Transverse colon (tissue), 4 donors: ENCODE measurements around the gene ENOPH1. TPM values are rescaled to one million over a fixed set of nuclear protein-coding genes. Genes with fewer than 3 reads are reported as not detected.

ENCODE experiments used
- DNase-seq: peaks from one replicate; pipeline ENCODE4 v3.0.0-alpha.2; 2019
- H3K27ac ChIP-seq, 4 donors: fragments of 200-600 bp; sonication (generic); 2 replicates each; pipeline ENCODE4 v1.5.1; 2016 to 2018; ENCODE audit warnings: inconsistent platforms in 4 of 4
- H3K27me3 ChIP-seq: fragments of 200-600 bp; sonication (generic); 2 replicates; pipeline ENCODE4 v1.5.1; 2017; ENCODE audit warnings: inconsistent platforms
- H3K36me3 ChIP-seq, 4 donors: fragments of 200-600 bp; sonication (generic); 2 replicates each; pipeline ENCODE4 v1.5.1; 2017 to 2019; ENCODE audit warnings: inconsistent platforms in 4 of 4
- H3K4me1 ChIP-seq, 4 donors: fragments of 200-600 bp; sonication (generic); 2 replicates each; pipeline ENCODE4 v1.5.1; 2017 to 2020; ENCODE audit warnings: inconsistent platforms in 4 of 4
- H3K4me3 ChIP-seq, 4 donors: fragments of 200-600 bp; sonication (generic); 1 replicate in 1 of 4; 2 replicates in 3 of 4; pipeline versions ENCODE4 v1.5.1 to v1.6.1; 2017 to 2019; ENCODE audit warnings: inconsistent platforms in 4 of 4
- H3K9me3 ChIP-seq, 2 donors: fragments of 200-600 bp; sonication (generic); 2 replicates each; pipeline ENCODE4 v1.5.1; 2017 to 2019; ENCODE audit warnings: inconsistent platforms in 2 of 2
- CTCF ChIP-seq, 5 experiments: fragments of 200-600 bp in 3 of 5; fragments of 450-650 bp in 2 of 5; sonication (generic) in 3 of 5; IDR thresholded peaks; 1 replicate in 2 of 5; 2 replicates in 3 of 5; pipeline ENCODE4 v1.5.1; 2016 to 2017; ENCODE audit warnings: antibody characterized with exemption in 5 of 5, inconsistent platforms in 3 of 5, mild to moderate bottlenecking in 2 of 5, moderate library complexity in 1 of 5
- EP300 ChIP-seq: sonication (generic); formaldehyde crosslinking; IDR thresholded peaks from one replicate; pipeline ENCODE4 v1.6.1; 2017; ENCODE audit warnings: antibody characterized with exemption, low read depth
- POLR2A ChIP-seq: fragments of 450-650 bp; IDR thresholded peaks from one replicate; pipeline ENCODE4 v1.6.1; 2016; ENCODE audit warnings: antibody characterized with exemption, mild to moderate bottlenecking, moderate library complexity
- POLR2AphosphoS5 ChIP-seq, 3 donors: sonication (generic); formaldehyde crosslinking; IDR thresholded peaks; one replicate each; pipeline ENCODE4 v1.6.1; 2016; ENCODE audit warnings: antibody characterized with exemption in 3 of 3
- WGBS, 2 donors: methylation state at CpG; one replicate each; pipeline ENCODE4 v1.1.5; 2018; ENCODE audit warnings: low coverage in 1 of 2; 5-methylcytosine and 5-hydroxymethylcytosine counted together
- in situ Hi-C, 4 donors: fragments of 200-750 bp; cut with MboI; loops; one replicate each; pipeline versions ENCODE4 v1.15.0 to v1.15.1; 2017; ENCODE audit warnings: low sequenced_read_pairs in 3 of 4, low pct_ligation_motif_present in 1 of 4, low pct_unique_long_range_greater_than_20kb in 1 of 4
- intact Hi-C: fragments of 100-400 bp; cut with DNase I; formaldehyde crosslinking; loops from one replicate; pipeline ENCODE4 v1.15.1; 2023; ENCODE audit warnings: low total_unique reads
- total RNA-seq, 4 donors: library from RNA; depleted of rRNA; stranded (reverse); fragments of >200 nt; gene quantifications; one replicate each; pipeline ENCODE4 v1.1.0, GENCODE V29; 2016

ENOPH1 gene
- total RNA-seq, 4 donors from 2014 or later: 0.75 to 21.5 (median 15.8) TPM

- no peaks in the 10 kb centered on the region for H3K27me3 ChIP-seq
- H3K9me3 ChIP-seq: no peaks in the 10 kb centered on the region
- no peak for DNase-seq
- 11 to 69% methylated on average over 1 to 5 of the region's 5 CpGs for WGBS, 2 donors
- H3K27ac ChIP-seq: no peak overlapping the region
- no peak overlapping the region for H3K4me3 ChIP-seq
- intact Hi-C loops (no loop called here), in situ Hi-C loops (no loop called here)
- no peak for TF ChIP-seq CTCF (IDR thresholded peaks at IDR 0.05)
- TF ChIP-seq POLR2A: no peak
- TF ChIP-seq EP300: no peak
- no peak for TF ChIP-seq POLR2AphosphoS5 (IDR thresholded peaks at IDR 0.05)
- no peaks in the 10 kb centered on the region for H3K4me1 ChIP-seq
- no peaks in the 10 kb centered on the region for H3K36me3 ChIP-seq
Measured at GRCh38 chr4:82500435-82501153, 70.2 kb downstream of the ENOPH1 start.

DNA sequence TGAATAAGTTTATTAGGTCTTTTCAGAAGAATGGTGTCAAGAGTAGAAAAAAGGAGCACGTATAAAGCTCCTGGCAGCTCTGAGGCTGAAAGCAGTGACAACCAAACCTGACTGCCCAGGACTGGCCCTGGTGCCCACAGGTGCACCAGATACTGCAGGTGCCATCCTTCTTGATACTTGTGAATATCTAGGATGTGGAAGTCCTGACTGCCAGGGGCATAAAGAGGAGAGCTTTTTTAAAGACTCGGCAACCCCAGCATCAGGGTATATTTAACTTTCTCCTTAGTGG, 70.7 kb downstream of the ENOPH1 start:
- Histone ChIP-seq H3K27ac (no peak overlapping the region), H3K27me3 (no peaks in the 10 kb centered on the region), H3K36me3 (no peaks in the 10 kb centered on the region), H3K9me3 (no peaks in the 10 kb centered on the region), H3K4me1 (no peaks in the 10 kb centered on the region), H3K4me3 (no peak overlapping the region)
- intact Hi-C loops: no loop called here
- TF ChIP-seq POLR2AphosphoS5 (IDR thresholded peaks at IDR 0.05): no peak
- no peak for TF ChIP-seq POLR2A
- no peak for TF ChIP-seq CTCF (IDR thresholded peaks at IDR 0.05)
- no peak for TF ChIP-seq EP300
- DNase-seq: no peak
- WGBS, 2 donors: 81 to 86% methylated on average over 1 to 2 of the region's 2 CpGs
- in situ Hi-C loops: no loop called here

- TF ChIP-seq CTCF (IDR thresholded peaks at IDR 0.05) (no peak), EP300 (no peak), POLR2AphosphoS5 (IDR thresholded peaks at IDR 0.05) (no peak)
- Histone ChIP-seq H3K4me3 (no peak overlapping the region), H3K4me1 (no peaks in the 10 kb centered on the region), H3K9me3 (no peaks in the 10 kb centered on the region), H3K36me3 (no peaks in the 10 kb centered on the region), H3K27ac (no peak overlapping the region), H3K27me3 (no peaks in the 10 kb centered on the region)
- in situ Hi-C loops (no loop called here), intact Hi-C loops (no loop called here)
- DNase-seq: no peak
Measured at GRCh38 chr4:82508011-82508410, 77.6 kb downstream of the ENOPH1 start.

- H3K27ac ChIP-seq: no peak overlapping the region
- intact Hi-C loops (no loop called here), in situ Hi-C loops (no loop called here)
- 55 to 64% methylated on average over 3 to 5 of the region's 5 CpGs for WGBS, 2 donors
- no peaks in the 10 kb centered on the region for H3K9me3 ChIP-seq
- no peak for DNase-seq
- no peaks in the 10 kb centered on the region for H3K4me1 ChIP-seq
- TF ChIP-seq POLR2AphosphoS5 (IDR thresholded peaks at IDR 0.05) (no peak), EP300 (no peak)
- H3K36me3 ChIP-seq: no peaks in the 10 kb centered on the region
- no peaks in the 10 kb centered on the region for H3K27me3 ChIP-seq
- H3K4me3 ChIP-seq: no peak overlapping the region
Measured at GRCh38 chr4:82508806-82509428, 78.5 kb downstream of the ENOPH1 start.

- Histone ChIP-seq H3K27me3 (no peaks in the 10 kb centered on the region), H3K4me3 (no peak overlapping the region), H3K9me3 (no peaks in the 10 kb centered on the region), H3K27ac (no peak overlapping the region), H3K36me3 (no peaks in the 10 kb centered on the region), H3K4me1 (no peaks in the 10 kb centered on the region)
- intact Hi-C loops: no loop called here
- no peak for TF ChIP-seq CTCF (IDR thresholded peaks at IDR 0.05)
- no peak for TF ChIP-seq POLR2AphosphoS5 (IDR thresholded peaks at IDR 0.05)
- TF ChIP-seq POLR2A: no peak
- TF ChIP-seq EP300: no peak
- in situ Hi-C loops: no loop called here
- 96 to 100% methylated on average over 3 of the region's 3 CpGs for WGBS, 2 donors
- no peak for DNase-seq
Measured at GRCh38 chr4:82510216-82510615, 79.8 kb downstream of the ENOPH1 start.
